Hepatocyte (in vitro differentiated cells): ENCODE data around the gene ANO1. TPM values are rescaled to one million over a fixed set of nuclear protein-coding genes. Genes with fewer than 3 reads are reported as not detected.
"Not testable (repeated sequence)": the region's sequence is repeated elsewhere in the genome, so short reads cannot be mapped to it uniquely, and the experiment has no call there.

ENCODE experiments used
- DNase-seq: peaks from one replicate; pipeline ENCODE4 v3.0.0-alpha.2; 2016; ENCODE audit warnings: low spot score
- H2AFZ ChIP-seq: fragments of 200-600 bp; sonication (generic); 2 replicates; pipeline ENCODE4 v1.6.0; 2016; ENCODE audit warnings: antibody characterized with exemption, mild to moderate bottlenecking
- H3K27ac ChIP-seq: fragments of 200-600 bp; sonication (generic); 2 replicates; pipeline ENCODE4 v1.5.1; 2016; ENCODE audit warnings: mild to moderate bottlenecking
- H3K27me3 ChIP-seq: fragments of 200-600 bp; sonication (generic); 2 replicates; pipeline ENCODE4 v1.6.1; 2016
- H3K36me3 ChIP-seq: fragments of 200-600 bp; sonication (generic); replicated peaks from 2 replicates; pipeline ENCODE4 v1.5.1; 2016; ENCODE audit warnings: low read depth; ENCODE audit not compliant: insufficient read depth
- H3K4me1 ChIP-seq: fragments of 200-600 bp; sonication (generic); 2 replicates; pipeline ENCODE4 v1.5.1; 2016; ENCODE audit warnings: mild to moderate bottlenecking, moderate library complexity; ENCODE audit not compliant: insufficient read depth
- H3K4me2 ChIP-seq: fragments of 200-600 bp; sonication (generic); 2 replicates; pipeline ENCODE4 v1.6.0; 2016
- H3K4me3 ChIP-seq: fragments of 200-600 bp; sonication (generic); 2 replicates; pipeline ENCODE4 v1.5.1; 2016; ENCODE audit warnings: mild to moderate bottlenecking
- H3K79me2 ChIP-seq: fragments of 200-600 bp; sonication (generic); 2 replicates; pipeline ENCODE4 v1.6.0; 2017; ENCODE audit warnings: mild to moderate bottlenecking
- H3K9me2 ChIP-seq: fragments of 200-600 bp; sonication (generic); replicated peaks from 2 replicates; pipeline ENCODE4 v1.6.0; 2017; ENCODE audit warnings: mild to moderate bottlenecking; ENCODE audit not compliant: insufficient read depth
- H3K9me3 ChIP-seq: fragments of 200-600 bp; sonication (generic); 2 replicates; pipeline ENCODE4 v1.5.1; 2016; ENCODE audit warnings: low read depth, mild to moderate bottlenecking
- H4K20me1 ChIP-seq: fragments of 200-600 bp; sonication (generic); 2 replicates; pipeline ENCODE4 v1.6.0; 2016; ENCODE audit warnings: mild to moderate bottlenecking; ENCODE audit not compliant: insufficient read depth, poor library complexity, severe bottlenecking
- EZH2 ChIP-seq: fragments of 200-600 bp; sonication (generic); IDR thresholded peaks from 2 replicates; pipeline ENCODE4 v1.6.1; 2016; ENCODE audit warnings: antibody characterized with exemption, mild to moderate bottlenecking, borderline replicate concordance
- EZH2phosphoT487 ChIP-seq: fragments of 200-600 bp; sonication (generic); IDR thresholded peaks from one replicate; pipeline ENCODE4 v1.6.1; 2018; ENCODE audit warnings: antibody characterized with exemption, mild to moderate bottlenecking, low read depth, moderate library complexity; ENCODE audit not compliant: unreplicated experiment, severe bottlenecking
- WGBS: methylation state at CpG from one replicate; pipeline ENCODE4 v1.1.6; 2016; ENCODE audit warnings: low lambda C conversion rate; ENCODE audit errors: missing lambda C conversion rate; 5-methylcytosine and 5-hydroxymethylcytosine counted together
- polyA plus RNA-seq: library from polyadenylated mRNA; unstranded; fragments of >200 nt; fragmentation: Nextera tagmentation; extraction: Ambion mirVana; gene quantifications from 2 replicates; pipeline ENCODE4 v1.2.1, GENCODE V29; 2016
- total RNA-seq: library from RNA; depleted of rRNA; stranded (reverse); fragments of >200 nt; gene quantifications from 2 replicates; pipeline ENCODE4 v1.2.3, GENCODE V29; 2014
- TF ChIP-seq, protein P1 (sequence below): fragments of 200-600 bp; sonication (generic); IDR thresholded peaks from 2 replicates; pipeline ENCODE4 v1.5.1; 2016; ENCODE audit warnings: antibody characterized with exemption, mild to moderate bottlenecking; ENCODE audit not compliant: poor library complexity

ANO1 gene
- total and polyA plus RNA-seq, 2 experiments from 2014 or later = 6.2 to 12.1 TPM

- Histone ChIP-seq H3K27ac (no peak overlapping the region), H2AFZ (no peak overlapping the region), H3K4me2 (no peak overlapping the region), H3K4me1 (no peaks in the 10 kb centered on the region), H3K36me3 (no peaks in the 10 kb centered on the region), H3K4me3 (no peak overlapping the region), H3K9me2 (no peaks in the 10 kb centered on the region), H3K27me3 (no peaks in the 10 kb centered on the region), H4K20me1 (no peaks in the 10 kb centered on the region), H3K79me2 (no peaks in the 10 kb centered on the region), H3K9me3 (no peaks in the 10 kb centered on the region)
- WGBS = 95% methylated on average over 19 of the region's 19 CpGs
- DNase-seq = no peak
- TF ChIP-seq EZH2phosphoT487 = no peak
- no peak for TF ChIP-seq EZH2
- TF ChIP-seq, protein P1, sequence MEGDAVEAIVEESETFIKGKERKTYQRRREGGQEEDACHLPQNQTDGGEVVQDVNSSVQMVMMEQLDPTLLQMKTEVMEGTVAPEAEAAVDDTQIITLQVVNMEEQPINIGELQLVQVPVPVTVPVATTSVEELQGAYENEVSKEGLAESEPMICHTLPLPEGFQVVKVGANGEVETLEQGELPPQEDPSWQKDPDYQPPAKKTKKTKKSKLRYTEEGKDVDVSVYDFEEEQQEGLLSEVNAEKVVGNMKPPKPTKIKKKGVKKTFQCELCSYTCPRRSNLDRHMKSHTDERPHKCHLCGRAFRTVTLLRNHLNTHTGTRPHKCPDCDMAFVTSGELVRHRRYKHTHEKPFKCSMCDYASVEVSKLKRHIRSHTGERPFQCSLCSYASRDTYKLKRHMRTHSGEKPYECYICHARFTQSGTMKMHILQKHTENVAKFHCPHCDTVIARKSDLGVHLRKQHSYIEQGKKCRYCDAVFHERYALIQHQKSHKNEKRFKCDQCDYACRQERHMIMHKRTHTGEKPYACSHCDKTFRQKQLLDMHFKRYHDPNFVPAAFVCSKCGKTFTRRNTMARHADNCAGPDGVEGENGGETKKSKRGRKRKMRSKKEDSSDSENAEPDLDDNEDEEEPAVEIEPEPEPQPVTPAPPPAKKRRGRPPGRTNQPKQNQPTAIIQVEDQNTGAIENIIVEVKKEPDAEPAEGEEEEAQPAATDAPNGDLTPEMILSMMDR = no peak
Measured at GRCh38 chr11:70032943-70033710, 45.0 kb upstream of the ANO1 start.

GRCh38 chr11:70033711-70034070 is 44.4 kb upstream of the ANO1 start:
- WGBS = 92% methylated on average over 4 of the region's 4 CpGs
- Histone ChIP-seq H3K27me3 (no peaks in the 10 kb centered on the region), H3K4me1 (no peaks in the 10 kb centered on the region), H4K20me1 (no peaks in the 10 kb centered on the region), H3K36me3 (no peaks in the 10 kb centered on the region), H3K4me2 (no peak overlapping the region), H3K27ac (no peak overlapping the region), H3K9me3 (no peaks in the 10 kb centered on the region), H3K79me2 (no peaks in the 10 kb centered on the region), H2AFZ (no peak overlapping the region), H3K9me2 (no peaks in the 10 kb centered on the region), H3K4me3 (no peak overlapping the region)
- DNase-seq = no peak
- TF ChIP-seq, protein P1 = no peak
- TF ChIP-seq EZH2phosphoT487 (no peak), EZH2 (no peak)

GRCh38 chr11:70034740-70035365 is 43.3 kb upstream of the ANO1 start:
- H2AFZ ChIP-seq = no peak overlapping the region
- H3K4me3 ChIP-seq = no peak overlapping the region
- H3K27ac ChIP-seq = no peak overlapping the region
- H3K36me3 ChIP-seq = no peaks in the 10 kb centered on the region
- H3K79me2 ChIP-seq = no peaks in the 10 kb centered on the region
- TF ChIP-seq EZH2phosphoT487 (no peak), EZH2 (no peak)
- TF ChIP-seq, protein P1 = no peak
- H3K4me1 ChIP-seq = no peaks in the 10 kb centered on the region
- 71% methylated on average over 11 of the region's 11 CpGs for WGBS
- DNase-seq = no peak
- no peak overlapping the region for H3K4me2 ChIP-seq
- no peaks in the 10 kb centered on the region for H3K27me3 ChIP-seq
- no peaks in the 10 kb centered on the region for H3K9me3 ChIP-seq
- H3K9me2 ChIP-seq = no peaks in the 10 kb centered on the region
- H4K20me1 ChIP-seq = no peaks in the 10 kb centered on the region

GRCh38 chr11:70035665-70036064 is 42.5 kb upstream of the ANO1 start:
- DNase-seq, H3K9me2 ChIP-seq, H3K4me1 ChIP-seq, H3K9me3 ChIP-seq, H2AFZ ChIP-seq, H4K20me1 ChIP-seq, H3K79me2 ChIP-seq, H3K27ac ChIP-seq, H3K4me3 ChIP-seq, H3K27me3 ChIP-seq, H3K4me2 ChIP-seq, H3K36me3 ChIP-seq: not testable (repeated sequence)
- WGBS = 95% methylated on average over 2 of the region's 2 CpGs
